ENCODE data around the gene CLPSL1.

DNA sequence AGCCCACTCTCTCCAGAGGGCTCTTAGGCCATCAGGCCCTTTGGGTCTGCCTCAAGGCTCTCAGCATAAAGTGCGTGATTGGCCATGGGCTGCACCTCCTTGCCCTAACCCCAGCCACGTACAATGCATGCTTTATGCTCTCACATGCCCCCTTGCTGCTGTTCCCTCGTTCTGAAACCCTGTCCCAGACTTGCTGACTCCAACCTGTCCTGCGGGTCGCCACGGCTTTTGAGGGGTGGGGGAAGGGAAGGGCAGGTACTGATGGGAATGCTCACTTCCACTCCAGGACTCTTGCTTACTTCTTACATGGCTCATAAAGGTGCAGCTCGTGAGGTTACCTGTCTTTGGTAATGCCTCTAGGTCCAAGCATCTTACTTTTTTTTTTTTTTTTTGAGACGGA, 38.0 kb upstream of the CLPSL1 start:
- TF ChIP-seq POLR2AphosphoS5 (IDR thresholded peaks at IDR 0.05; ENCODE audit: insufficient read depth in 1 of 2, low read depth in 1 of 2), result no peak
- TF ChIP-seq, protein P1, sequence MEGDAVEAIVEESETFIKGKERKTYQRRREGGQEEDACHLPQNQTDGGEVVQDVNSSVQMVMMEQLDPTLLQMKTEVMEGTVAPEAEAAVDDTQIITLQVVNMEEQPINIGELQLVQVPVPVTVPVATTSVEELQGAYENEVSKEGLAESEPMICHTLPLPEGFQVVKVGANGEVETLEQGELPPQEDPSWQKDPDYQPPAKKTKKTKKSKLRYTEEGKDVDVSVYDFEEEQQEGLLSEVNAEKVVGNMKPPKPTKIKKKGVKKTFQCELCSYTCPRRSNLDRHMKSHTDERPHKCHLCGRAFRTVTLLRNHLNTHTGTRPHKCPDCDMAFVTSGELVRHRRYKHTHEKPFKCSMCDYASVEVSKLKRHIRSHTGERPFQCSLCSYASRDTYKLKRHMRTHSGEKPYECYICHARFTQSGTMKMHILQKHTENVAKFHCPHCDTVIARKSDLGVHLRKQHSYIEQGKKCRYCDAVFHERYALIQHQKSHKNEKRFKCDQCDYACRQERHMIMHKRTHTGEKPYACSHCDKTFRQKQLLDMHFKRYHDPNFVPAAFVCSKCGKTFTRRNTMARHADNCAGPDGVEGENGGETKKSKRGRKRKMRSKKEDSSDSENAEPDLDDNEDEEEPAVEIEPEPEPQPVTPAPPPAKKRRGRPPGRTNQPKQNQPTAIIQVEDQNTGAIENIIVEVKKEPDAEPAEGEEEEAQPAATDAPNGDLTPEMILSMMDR (IDR thresholded peaks at IDR 0.05), result no peak

Data from vagina (tissue), 2 donors.